Hepatocyte (in vitro differentiated cells): ENCODE measurements around the gene DGCR2.

Experiments
- EZH2 ChIP-seq: fragments of 200-600 bp; sonication (generic); IDR thresholded peaks from 2 replicates; pipeline ENCODE4 v1.6.1; 2016; ENCODE audit warnings: antibody characterized with exemption, mild to moderate bottlenecking, borderline replicate concordance
- TF ChIP-seq, protein P1 (sequence below): fragments of 200-600 bp; sonication (generic); IDR thresholded peaks from 2 replicates; pipeline ENCODE4 v1.5.1; 2016; ENCODE audit warnings: antibody characterized with exemption, mild to moderate bottlenecking; ENCODE audit not compliant: poor library complexity

DNA sequence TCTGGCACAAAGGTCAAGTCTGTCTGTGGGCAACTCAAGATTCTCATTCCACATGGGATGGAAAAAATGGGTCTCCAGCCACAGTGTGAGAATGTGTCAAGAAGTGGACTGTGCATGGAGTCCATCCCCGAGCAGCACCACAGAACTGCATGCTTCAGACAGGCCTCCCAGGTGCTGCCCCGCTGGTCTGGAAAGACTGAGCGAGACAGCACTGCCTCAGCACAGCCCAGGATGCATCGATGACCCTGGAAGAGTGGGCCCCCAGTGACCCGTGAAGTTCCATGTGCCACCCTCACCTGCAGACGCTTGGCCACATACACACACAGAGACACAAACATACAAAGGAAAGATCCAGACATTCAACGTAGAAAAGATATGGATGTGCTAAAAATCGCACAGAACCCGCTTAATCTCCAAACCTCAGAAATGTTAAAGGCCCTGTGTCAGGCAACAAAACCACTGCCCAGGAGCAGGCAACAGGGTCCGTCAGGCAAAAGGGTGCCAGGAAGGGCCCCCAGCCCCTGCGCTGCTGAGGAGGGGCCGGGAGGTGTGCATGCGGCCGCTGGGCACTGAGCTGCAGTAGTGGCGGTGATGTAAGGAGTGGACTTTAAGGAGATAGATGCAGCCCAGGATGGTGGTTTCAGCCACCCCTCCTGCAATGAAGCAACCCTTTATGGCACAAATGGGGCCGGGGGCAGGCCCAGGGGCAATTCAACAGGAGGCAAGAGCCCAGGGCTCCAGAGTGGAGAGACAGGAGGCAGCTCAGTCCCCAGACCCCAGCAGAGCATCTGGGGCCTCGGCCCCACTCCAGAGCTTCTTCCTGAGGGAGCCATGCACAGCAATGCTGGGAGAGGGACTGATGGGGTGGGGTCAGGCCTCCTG, 84.7 kb downstream of the DGCR2 start:
- TF ChIP-seq, protein P1, sequence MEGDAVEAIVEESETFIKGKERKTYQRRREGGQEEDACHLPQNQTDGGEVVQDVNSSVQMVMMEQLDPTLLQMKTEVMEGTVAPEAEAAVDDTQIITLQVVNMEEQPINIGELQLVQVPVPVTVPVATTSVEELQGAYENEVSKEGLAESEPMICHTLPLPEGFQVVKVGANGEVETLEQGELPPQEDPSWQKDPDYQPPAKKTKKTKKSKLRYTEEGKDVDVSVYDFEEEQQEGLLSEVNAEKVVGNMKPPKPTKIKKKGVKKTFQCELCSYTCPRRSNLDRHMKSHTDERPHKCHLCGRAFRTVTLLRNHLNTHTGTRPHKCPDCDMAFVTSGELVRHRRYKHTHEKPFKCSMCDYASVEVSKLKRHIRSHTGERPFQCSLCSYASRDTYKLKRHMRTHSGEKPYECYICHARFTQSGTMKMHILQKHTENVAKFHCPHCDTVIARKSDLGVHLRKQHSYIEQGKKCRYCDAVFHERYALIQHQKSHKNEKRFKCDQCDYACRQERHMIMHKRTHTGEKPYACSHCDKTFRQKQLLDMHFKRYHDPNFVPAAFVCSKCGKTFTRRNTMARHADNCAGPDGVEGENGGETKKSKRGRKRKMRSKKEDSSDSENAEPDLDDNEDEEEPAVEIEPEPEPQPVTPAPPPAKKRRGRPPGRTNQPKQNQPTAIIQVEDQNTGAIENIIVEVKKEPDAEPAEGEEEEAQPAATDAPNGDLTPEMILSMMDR = no peak
- TF ChIP-seq EZH2 = no peak
